Neural cell (in vitro differentiated cells): Measurements from ENCODE around the gene COL21A1. TPM values are rescaled to one million over a fixed set of nuclear protein-coding genes. Genes with fewer than 3 reads are reported as not detected.

Source experiments
- H2AFZ ChIP-seq: fragments of 200-600, 300-800 bp; sonication (generic), shearing (Covaris generic); 2 replicates; pipeline ENCODE4 v1.6.0; 2014; ENCODE audit warnings: low read depth, mild to moderate bottlenecking, antibody characterized with exemption, low read length, moderate library complexity
- H3F3A ChIP-seq: fragments of 200-600 bp; shearing (Covaris generic); 2 replicates; pipeline ENCODE4 v1.6.1; 2016; ENCODE audit warnings: mild to moderate bottlenecking, moderate library complexity, mixed read lengths, antibody characterized with exemption, low read length; ENCODE audit not compliant: insufficient read depth, poor library complexity, severe bottlenecking
- H3K27ac ChIP-seq: fragments of 200-600, 300-800 bp; sonication (generic), shearing (Covaris generic); 2 replicates; pipeline ENCODE4 v1.5.1; 2014; ENCODE audit warnings: mild to moderate bottlenecking, low read length, moderate library complexity
- H3K27me3 ChIP-seq: fragments of 300-800, 200-600 bp; sonication (generic), shearing (Covaris generic); 2 replicates; pipeline ENCODE4 v1.6.0; 2014; ENCODE audit warnings: mild to moderate bottlenecking, low read depth, low read length, moderate library complexity; ENCODE audit not compliant: insufficient read depth
- H3K36me3 ChIP-seq: fragments of 300-800, 200-600 bp; sonication (generic), shearing (Covaris generic); 2 replicates; pipeline ENCODE4 v1.5.1; 2014; ENCODE audit warnings: mild to moderate bottlenecking, antibody characterized with exemption, low read length, moderate library complexity; ENCODE audit not compliant: insufficient read depth
- H3K4me2 ChIP-seq: fragments of 300-800, 200-600 bp; sonication (generic), shearing (Covaris generic); 2 replicates; pipeline ENCODE4 v1.6.0; 2014; ENCODE audit warnings: mild to moderate bottlenecking, low read length
- H3K4me3 ChIP-seq: fragments of 300-800, 200-600 bp; sonication (generic), shearing (Covaris generic); 2 replicates; pipeline ENCODE4 v1.5.1; 2014; ENCODE audit warnings: mild to moderate bottlenecking, low read length, moderate library complexity
- H3K79me2 ChIP-seq: fragments of 200-600 bp; shearing (Covaris generic); replicated peaks from 2 replicates; pipeline ENCODE4 v1.6.0; 2014; ENCODE audit warnings: mild to moderate bottlenecking, low read length, moderate library complexity; ENCODE audit not compliant: insufficient read depth
- H3K9ac ChIP-seq: fragments of 300-800, 200-600 bp; sonication (generic), shearing (Covaris generic); 2 replicates; pipeline ENCODE4 v1.6.1; 2016; ENCODE audit warnings: mild to moderate bottlenecking, low read length, mixed read lengths
- H3K9me2 ChIP-seq: fragments of 200-600 bp; shearing (Covaris generic); 2 replicates; pipeline ENCODE4 v1.6.1; 2016; ENCODE audit warnings: mild to moderate bottlenecking, low read length, mixed read lengths; ENCODE audit not compliant: insufficient read depth
- H3K9me3 ChIP-seq: fragments of 200-600, 300-800 bp; sonication (generic), shearing (Covaris generic); 2 replicates; pipeline ENCODE4 v1.6.1; 2016; ENCODE audit warnings: mild to moderate bottlenecking, mixed run types, low read length, moderate library complexity, mixed read lengths
- H4K20me1 ChIP-seq: fragments of 200-600 bp; shearing (Covaris generic); 2 replicates; pipeline ENCODE4 v1.6.1; 2016; ENCODE audit warnings: mild to moderate bottlenecking, mixed run types; ENCODE audit not compliant: insufficient read depth
- EP300 ChIP-seq: fragments of 450-650 bp; conservative IDR thresholded peaks from 2 replicates; pipeline ENCODE4 v1.6.1; 2014; ENCODE audit warnings: antibody characterized with exemption, mild to moderate bottlenecking, moderate library complexity; ENCODE audit not compliant: poor library complexity, severe bottlenecking
- EZH2 ChIP-seq: fragments of 200-600, 300-800 bp; shearing (Covaris generic), sonication (generic); IDR thresholded peaks from 2 replicates; pipeline ENCODE4 v1.6.1; 2014; ENCODE audit warnings: antibody characterized with exemption, low read length, borderline replicate concordance, mild to moderate bottlenecking; ENCODE audit not compliant: insufficient read depth, poor library complexity, severe bottlenecking
- MXI1 ChIP-seq: fragments of 450-650 bp; conservative IDR thresholded peaks from 2 replicates; pipeline ENCODE4 v1.6.1; 2014; ENCODE audit warnings: antibody characterized with exemption, mild to moderate bottlenecking; ENCODE audit not compliant: poor library complexity, severe bottlenecking
- POLR2AphosphoS5 ChIP-seq: IDR thresholded peaks from 2 replicates; pipeline ENCODE4 v1.6.1; 2012
- RAD21 ChIP-seq: fragments of 450-650 bp; conservative IDR thresholded peaks from 2 replicates; pipeline ENCODE4 v1.6.1; 2014; ENCODE audit warnings: antibody characterized with exemption, mild to moderate bottlenecking, moderate library complexity
- SMC3 ChIP-seq: fragments of 450-650 bp; conservative IDR thresholded peaks from 2 replicates; pipeline ENCODE4 v1.6.1; 2014; ENCODE audit warnings: antibody characterized with exemption, mild to moderate bottlenecking, moderate library complexity; ENCODE audit not compliant: poor library complexity
- TAF1 ChIP-seq: IDR thresholded peaks from 2 replicates; pipeline ENCODE4 v1.6.1; 2012; ENCODE audit warnings: low read depth
- polyA plus RNA-seq: library from polyadenylated mRNA; depleted of rRNA; stranded (reverse); fragments of >200 nt; gene quantifications from 2 replicates; pipeline ENCODE4 v1.2.3, GENCODE V29; 2014
- TF ChIP-seq, protein P1 (sequence below): fragments of 450-650 bp; IDR thresholded peaks from 2 replicates; pipeline ENCODE4 v1.5.1; 2014; ENCODE audit warnings: antibody characterized with exemption, mild to moderate bottlenecking, moderate library complexity; ENCODE audit not compliant: poor library complexity, severe bottlenecking
- TF ChIP-seq, protein P2 (sequence below): IDR thresholded peaks from 2 replicates; pipeline ENCODE4 v1.6.1; 2012; ENCODE audit warnings: borderline replicate concordance

Gene COL21A1
- polyA plus RNA-seq, 1 donor from 2014 or later, result 0.25 TPM

DNA sequence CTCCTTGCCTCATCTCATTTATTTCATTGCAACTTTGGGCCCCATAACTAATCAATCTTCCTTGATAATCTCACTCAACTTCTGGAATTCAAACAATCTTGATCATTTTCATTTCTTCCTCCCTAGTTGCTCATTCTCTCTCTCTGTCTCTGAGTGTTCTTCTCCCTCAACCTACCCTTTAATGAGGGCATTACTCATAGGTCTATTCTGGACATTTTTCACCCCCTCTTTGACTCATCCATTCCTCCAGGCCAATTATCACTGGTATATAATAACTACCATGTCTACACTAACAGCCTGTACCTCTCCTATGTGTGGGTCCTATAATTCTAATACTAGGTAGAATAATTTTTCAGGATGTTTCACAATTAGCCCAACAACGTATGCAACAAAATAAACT is 78.8 kb downstream of the COL21A1 start:
- Histone ChIP-seq H2AFZ (no peak overlapping the region), H3K4me3 (no peak overlapping the region), H3K9ac (no peak overlapping the region), H3K27ac (no peak overlapping the region), H3K9me3 (no peaks in the 10 kb centered on the region), H3K4me2 (no peak overlapping the region), H3F3A (no peaks in the 10 kb centered on the region), H4K20me1 (no peaks in the 10 kb centered on the region), H3K36me3 (no peaks in the 10 kb centered on the region), H3K27me3 (no peaks in the 10 kb centered on the region), H3K79me2 (no peaks in the 10 kb centered on the region), H3K9me2 (no peaks in the 10 kb centered on the region)
- TF ChIP-seq SMC3, result no peak
- TF ChIP-seq, protein P1, sequence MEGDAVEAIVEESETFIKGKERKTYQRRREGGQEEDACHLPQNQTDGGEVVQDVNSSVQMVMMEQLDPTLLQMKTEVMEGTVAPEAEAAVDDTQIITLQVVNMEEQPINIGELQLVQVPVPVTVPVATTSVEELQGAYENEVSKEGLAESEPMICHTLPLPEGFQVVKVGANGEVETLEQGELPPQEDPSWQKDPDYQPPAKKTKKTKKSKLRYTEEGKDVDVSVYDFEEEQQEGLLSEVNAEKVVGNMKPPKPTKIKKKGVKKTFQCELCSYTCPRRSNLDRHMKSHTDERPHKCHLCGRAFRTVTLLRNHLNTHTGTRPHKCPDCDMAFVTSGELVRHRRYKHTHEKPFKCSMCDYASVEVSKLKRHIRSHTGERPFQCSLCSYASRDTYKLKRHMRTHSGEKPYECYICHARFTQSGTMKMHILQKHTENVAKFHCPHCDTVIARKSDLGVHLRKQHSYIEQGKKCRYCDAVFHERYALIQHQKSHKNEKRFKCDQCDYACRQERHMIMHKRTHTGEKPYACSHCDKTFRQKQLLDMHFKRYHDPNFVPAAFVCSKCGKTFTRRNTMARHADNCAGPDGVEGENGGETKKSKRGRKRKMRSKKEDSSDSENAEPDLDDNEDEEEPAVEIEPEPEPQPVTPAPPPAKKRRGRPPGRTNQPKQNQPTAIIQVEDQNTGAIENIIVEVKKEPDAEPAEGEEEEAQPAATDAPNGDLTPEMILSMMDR, result no peak
- no peak for TF ChIP-seq RAD21
- TF ChIP-seq MXI1, result no peak
- no peak for TF ChIP-seq TAF1
- TF ChIP-seq EZH2, result no peak
- TF ChIP-seq, protein P2, sequence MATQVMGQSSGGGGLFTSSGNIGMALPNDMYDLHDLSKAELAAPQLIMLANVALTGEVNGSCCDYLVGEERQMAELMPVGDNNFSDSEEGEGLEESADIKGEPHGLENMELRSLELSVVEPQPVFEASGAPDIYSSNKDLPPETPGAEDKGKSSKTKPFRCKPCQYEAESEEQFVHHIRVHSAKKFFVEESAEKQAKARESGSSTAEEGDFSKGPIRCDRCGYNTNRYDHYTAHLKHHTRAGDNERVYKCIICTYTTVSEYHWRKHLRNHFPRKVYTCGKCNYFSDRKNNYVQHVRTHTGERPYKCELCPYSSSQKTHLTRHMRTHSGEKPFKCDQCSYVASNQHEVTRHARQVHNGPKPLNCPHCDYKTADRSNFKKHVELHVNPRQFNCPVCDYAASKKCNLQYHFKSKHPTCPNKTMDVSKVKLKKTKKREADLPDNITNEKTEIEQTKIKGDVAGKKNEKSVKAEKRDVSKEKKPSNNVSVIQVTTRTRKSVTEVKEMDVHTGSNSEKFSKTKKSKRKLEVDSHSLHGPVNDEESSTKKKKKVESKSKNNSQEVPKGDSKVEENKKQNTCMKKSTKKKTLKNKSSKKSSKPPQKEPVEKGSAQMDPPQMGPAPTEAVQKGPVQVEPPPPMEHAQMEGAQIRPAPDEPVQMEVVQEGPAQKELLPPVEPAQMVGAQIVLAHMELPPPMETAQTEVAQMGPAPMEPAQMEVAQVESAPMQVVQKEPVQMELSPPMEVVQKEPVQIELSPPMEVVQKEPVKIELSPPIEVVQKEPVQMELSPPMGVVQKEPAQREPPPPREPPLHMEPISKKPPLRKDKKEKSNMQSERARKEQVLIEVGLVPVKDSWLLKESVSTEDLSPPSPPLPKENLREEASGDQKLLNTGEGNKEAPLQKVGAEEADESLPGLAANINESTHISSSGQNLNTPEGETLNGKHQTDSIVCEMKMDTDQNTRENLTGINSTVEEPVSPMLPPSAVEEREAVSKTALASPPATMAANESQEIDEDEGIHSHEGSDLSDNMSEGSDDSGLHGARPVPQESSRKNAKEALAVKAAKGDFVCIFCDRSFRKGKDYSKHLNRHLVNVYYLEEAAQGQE, result no peak

DNA sequence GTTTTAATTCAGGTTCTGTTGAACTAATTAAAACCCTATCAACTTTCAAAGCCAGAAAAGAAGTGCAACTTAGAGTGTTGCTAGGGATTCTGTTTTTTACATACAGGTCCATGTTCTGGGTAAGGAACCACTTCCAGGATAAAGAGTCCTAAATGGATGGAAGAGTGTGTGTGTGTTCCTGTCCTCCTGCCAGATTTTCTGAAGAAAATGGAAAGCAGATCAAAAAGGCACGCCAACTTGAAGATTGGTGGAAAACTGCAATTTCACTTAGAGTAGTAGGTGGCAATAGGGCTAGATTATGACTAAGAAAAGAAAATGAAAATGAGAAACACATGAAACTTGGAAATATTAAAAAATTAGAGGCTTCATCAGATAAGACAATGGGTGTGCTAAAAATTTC is 85.3 kb downstream of the COL21A1 start:
- no peak overlapping the region for H3K4me3 ChIP-seq
- H3K27me3 ChIP-seq, result no peaks in the 10 kb centered on the region
- no peaks in the 10 kb centered on the region for H3F3A ChIP-seq
- H4K20me1 ChIP-seq, result no peaks in the 10 kb centered on the region
- H3K27ac ChIP-seq, result no peak overlapping the region
- no peak overlapping the region for H2AFZ ChIP-seq
- H3K36me3 ChIP-seq, result no peaks in the 10 kb centered on the region
- no peaks in the 10 kb centered on the region for H3K79me2 ChIP-seq
- H3K4me2 ChIP-seq, result no peak overlapping the region
- TF ChIP-seq, protein P1, result no peak
- TF ChIP-seq MXI1 (no peak), EZH2 (no peak), RAD21 (no peak), POLR2AphosphoS5 (no peak), SMC3 (no peak), TAF1 (no peak), EP300 (no peak)
- TF ChIP-seq, protein P2, result no peak
- no peaks in the 10 kb centered on the region for H3K9me3 ChIP-seq
- no peaks in the 10 kb centered on the region for H3K9me2 ChIP-seq
- H3K9ac ChIP-seq, result no peak overlapping the region
